Left cardiac atrium (tissue), 4 donors: Measurements from ENCODE around the gene AEBP1. TPM values are rescaled to one million over a fixed set of nuclear protein-coding genes. Genes with fewer than 3 reads are reported as not detected.

Experiments used
- ATAC-seq, 2 donors: fragments of 200-7000 bp; cut with Tn5 transposase; one replicate each; pipeline ENCODE4 v1.9.1; 2020; ENCODE audit warnings: mild to moderate bottlenecking in 2 of 2, moderate library complexity in 2 of 2
- DNase-seq: peaks from one replicate; pipeline ENCODE4 v3.0.0-alpha.2; 2020
- intact Hi-C, 2 donors: fragments of 100-400 bp; cut with DNase I; formaldehyde crosslinking; loops; one replicate each; pipeline versions ENCODE4 v1.14.1 to v1.15.1; 2022 to 2023
- total RNA-seq, 2 donors: library from RNA; stranded (reverse); fragmentation: NEBNext Ultra II Directional; extraction: Animal tissue kit (Norgen Biotek cat#: 25700); gene quantifications; one replicate each; pipeline ENCODE4 v1.2.1, GENCODE V29; 2021
- donor health status: DM: no; HTN: yes; CAD: no.
- donor health status: DM: no; HTN: yes; CAD: no; lungs with severe emphysema.
- donor health status: DM: yes; HTN: yes; CAD: no.
- donor health status: Dilated cardiomyopathy.

Gene AEBP1
- total RNA-seq, 2 donors from 2014 or later, result 65.0 to 117 TPM

GRCh38 chr7:44145969-44146911 lies 42.1 kb downstream of the AEBP1 start:
- ATAC-seq (peak; percentile 84 to 92), DNase-seq (peak; percentile 90)
- intact Hi-C loops, result loop anchor here in 1 of 2 donors (10.0 kb wide), 1 partner anchor 49 kb away; no protein-coding TSS in a partner anchor

- intact Hi-C loops, result loop anchor here in 1 of 2 donors (10.0 kb wide), 1 partner anchor 47 kb away; no protein-coding TSS in a partner anchor
- ATAC-seq, result no peak
- DNase-seq, result no peak
These were observed 43.2 kb downstream of the AEBP1 start for GRCh38 chr7:44147026-44147991.

- ATAC-seq (no peak), DNase-seq (no peak)
- intact Hi-C loops, result loop anchor here in 1 of 2 donors (10.0 kb wide), 1 partner anchor 47 kb away; no protein-coding TSS in a partner anchor
These were observed 44.0 kb downstream of the AEBP1 start for GRCh38 chr7:44148166-44148565.

GRCh38 chr7:44148961-44149536 lies 44.9 kb downstream of the AEBP1 start:
- no peak for ATAC-seq
- intact Hi-C loops, result loop anchor here in 1 of 2 donors (10.0 kb wide), 1 partner anchor 46 kb away; no protein-coding TSS in a partner anchor
- no peak for DNase-seq

GRCh38 chr7:44149571-44150465 lies 45.7 kb downstream of the AEBP1 start:
- intact Hi-C loops, result loop anchor here in 1 of 2 donors (10.0 kb wide), 1 partner anchor 45 kb away; no protein-coding TSS in a partner anchor
- DNase-seq, result no peak
- ATAC-seq, result no peak

GRCh38 chr7:44150466-44150832 lies 46.3 kb downstream of the AEBP1 start:
- intact Hi-C loops, result no loop called here
- DNase-seq, result no peak
- ATAC-seq, result no peak

- intact Hi-C loops, result no loop called here
- no peak for DNase-seq
These were observed 47.1 kb downstream of the AEBP1 start for GRCh38 chr7:44150966-44151941.

GRCh38 chr7:44151956-44152355 lies 47.8 kb downstream of the AEBP1 start:
- ATAC-seq, result no peak
- intact Hi-C loops, result no loop called here
- no peak for DNase-seq

More at GRCh38 chr7:44150966-44151941, 47.1 kb downstream of the AEBP1 start:
- ATAC-seq, result no peak

- no peak for DNase-seq
- intact Hi-C loops, result no loop called here
- ATAC-seq, result peak in 1 of 2 donors; percentile 27
These were observed 49.1 kb downstream of the AEBP1 start for GRCh38 chr7:44152971-44153947.

GRCh38 chr7:44153948-44154335 lies 49.8 kb downstream of the AEBP1 start:
- intact Hi-C loops, result no loop called here
- ATAC-seq (no peak), DNase-seq (no peak)

- DNase-seq, result no peak
- intact Hi-C loops, result no loop called here
These were observed 50.6 kb downstream of the AEBP1 start for GRCh38 chr7:44154703-44155102.

GRCh38 chr7:44155191-44156185 lies 51.3 kb downstream of the AEBP1 start:
- ATAC-seq (no peak), DNase-seq (no peak)
- intact Hi-C loops, result no loop called here

More at GRCh38 chr7:44154703-44155102, 50.6 kb downstream of the AEBP1 start:
- no peak for ATAC-seq

- intact Hi-C loops, result no loop called here
- DNase-seq (no peak), ATAC-seq (no peak)
These were observed 52.4 kb downstream of the AEBP1 start for GRCh38 chr7:44156453-44157010.
